Measurements from ENCODE around the gene CWH43. TPM values are rescaled to one million over a fixed set of nuclear protein-coding genes. Genes with fewer than 3 reads are reported as not detected.
"Not testable (repeated sequence)": the region's sequence is repeated elsewhere in the genome, so short reads cannot be mapped to it uniquely, and the experiment has no call there.

Gene CWH43
- total RNA-seq (2014; rRNA removed; shearing (Covaris generic)), result not detected in 2 replicates

- no peak for DNase-seq (ENCODE audit: low spot score)
Observed at GRCh38 chr4:48985976-48986653, at the start of gene CWH43. Gene CWH43 (plus strand): TSS chr4:48986275. CDS start chr4:48986430, 155 bp downstream.

DNA sequence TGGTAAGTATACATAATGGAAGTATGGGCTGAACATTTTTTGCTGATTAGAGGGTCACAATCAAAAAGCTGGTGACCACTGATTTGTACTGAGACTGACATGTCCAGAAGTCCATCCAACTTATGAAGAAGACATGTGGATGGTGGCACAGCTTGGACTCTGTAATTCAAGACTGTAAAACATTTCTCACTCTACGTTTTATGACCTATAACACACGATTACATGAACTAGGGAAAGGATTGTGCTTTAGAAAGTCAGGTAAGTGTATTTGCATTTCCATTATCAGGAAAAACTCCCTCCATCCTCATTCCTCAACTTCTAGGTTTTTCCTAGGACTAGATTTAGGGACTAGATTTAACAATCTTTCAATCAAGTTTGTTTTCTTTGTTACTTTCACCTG lies 49.0 kb upstream of the CWH43 start:
- DNase-seq (ENCODE audit: low spot score), result no peak

GRCh38 chr4:48938831-48939230 lies 47.2 kb upstream of the CWH43 start:
- no peak for DNase-seq (ENCODE audit: low spot score)

- peak; percentile 90 for DNase-seq (ENCODE audit: low spot score)
Observed at GRCh38 chr4:48939785-48940184, 46.3 kb upstream of the CWH43 start.

GRCh38 chr4:48943387-48943786 lies 42.7 kb upstream of the CWH43 start:
- peak; percentile 13 for DNase-seq (ENCODE audit: low spot score)

- peak; percentile 79 for DNase-seq (ENCODE audit: low spot score)
Observed at GRCh38 chr4:48944252-48944651, 41.8 kb upstream of the CWH43 start.

- no peak for DNase-seq (ENCODE audit: low spot score)
Observed at GRCh38 chr4:48944756-48945241, 41.3 kb upstream of the CWH43 start.

- DNase-seq (ENCODE audit: low spot score), result no peak
Observed at GRCh38 chr4:48945981-48946380, 40.1 kb upstream of the CWH43 start.

GRCh38 chr4:48947731-48948130 lies 38.3 kb upstream of the CWH43 start:
- DNase-seq (ENCODE audit: low spot score), result no peak

DNA sequence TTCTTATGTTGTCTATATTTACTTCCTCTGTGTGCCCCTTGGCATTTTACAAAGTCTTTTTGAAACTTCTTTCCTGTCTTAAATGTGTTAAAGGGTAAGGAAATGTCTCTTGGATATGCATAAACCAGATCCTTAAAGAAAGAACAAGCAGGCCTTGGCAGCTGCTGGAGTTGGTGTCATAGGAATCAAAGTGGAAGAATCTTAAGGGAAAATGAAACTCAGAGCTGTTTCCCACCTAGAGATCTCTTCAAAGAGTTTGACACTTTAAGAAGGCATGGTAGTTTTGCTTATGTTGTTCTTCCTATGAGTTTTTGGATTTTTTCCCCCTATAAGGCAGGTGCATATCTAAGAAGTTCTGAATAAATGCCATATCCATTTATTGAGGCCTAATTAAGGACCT lies 37.0 kb upstream of the CWH43 start:
- DNase-seq (ENCODE audit: low spot score), result no peak

DNA sequence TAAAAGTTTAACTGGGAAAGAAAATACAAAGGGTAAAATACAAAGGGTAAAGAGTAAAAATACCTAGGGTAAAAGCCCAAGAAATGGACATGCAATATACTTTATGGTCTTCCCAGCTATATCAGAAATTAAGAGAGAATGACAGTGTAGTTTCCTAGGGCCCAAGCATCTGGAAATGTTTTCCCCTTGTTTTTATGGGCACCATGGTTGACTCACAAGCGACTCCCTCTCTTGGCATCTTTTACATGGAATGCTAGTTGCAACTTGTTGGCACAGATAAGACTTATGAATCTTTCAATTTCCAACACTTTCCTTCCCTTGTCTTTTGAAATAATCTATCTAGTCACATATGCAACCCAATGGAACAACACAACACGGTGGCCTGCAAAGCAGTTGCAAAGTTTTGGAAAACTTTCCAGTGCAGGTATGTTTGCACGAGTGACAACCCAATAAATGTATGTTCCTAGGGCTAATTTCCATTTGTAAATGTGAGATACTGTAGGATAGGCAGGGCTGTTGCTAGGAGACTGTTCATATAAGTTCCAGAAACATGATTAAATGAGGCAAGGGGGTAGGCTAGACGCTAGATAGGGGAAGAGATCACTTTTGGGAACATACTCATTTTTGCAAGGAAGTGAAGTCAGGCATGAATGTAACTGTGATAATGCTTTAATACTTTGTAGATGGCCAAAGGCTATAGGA lies 36.4 kb upstream of the CWH43 start:
- peak; percentile 46 for DNase-seq (ENCODE audit: low spot score)

GRCh38 chr4:48954314-48954713 lies 31.8 kb upstream of the CWH43 start:
- DNase-seq (ENCODE audit: low spot score), result peak; percentile 28

DNA sequence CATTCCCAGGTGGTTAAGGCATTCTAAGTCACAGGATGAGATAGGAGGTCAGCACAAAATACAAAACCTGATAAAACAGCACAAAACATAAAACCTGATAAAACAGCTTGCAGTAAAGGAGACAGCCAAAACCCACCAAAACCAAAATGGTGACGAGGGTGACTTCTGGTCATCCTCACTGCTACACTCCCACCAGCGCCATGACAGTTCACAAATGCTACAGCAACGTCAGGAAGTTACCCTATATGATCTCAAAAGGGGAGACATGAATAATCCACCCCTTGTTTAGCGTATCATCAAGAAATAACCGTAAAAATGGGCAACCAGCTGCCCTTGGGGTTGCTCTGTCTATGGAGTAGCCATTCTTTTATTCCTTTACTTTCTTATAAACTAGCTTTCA lies 28.7 kb upstream of the CWH43 start:
- DNase-seq (ENCODE audit: low spot score), result not testable (repeated sequence)

- DNase-seq (ENCODE audit: low spot score), result no peak
Observed at GRCh38 chr4:48958582-48958981, 27.5 kb upstream of the CWH43 start.

DNA sequence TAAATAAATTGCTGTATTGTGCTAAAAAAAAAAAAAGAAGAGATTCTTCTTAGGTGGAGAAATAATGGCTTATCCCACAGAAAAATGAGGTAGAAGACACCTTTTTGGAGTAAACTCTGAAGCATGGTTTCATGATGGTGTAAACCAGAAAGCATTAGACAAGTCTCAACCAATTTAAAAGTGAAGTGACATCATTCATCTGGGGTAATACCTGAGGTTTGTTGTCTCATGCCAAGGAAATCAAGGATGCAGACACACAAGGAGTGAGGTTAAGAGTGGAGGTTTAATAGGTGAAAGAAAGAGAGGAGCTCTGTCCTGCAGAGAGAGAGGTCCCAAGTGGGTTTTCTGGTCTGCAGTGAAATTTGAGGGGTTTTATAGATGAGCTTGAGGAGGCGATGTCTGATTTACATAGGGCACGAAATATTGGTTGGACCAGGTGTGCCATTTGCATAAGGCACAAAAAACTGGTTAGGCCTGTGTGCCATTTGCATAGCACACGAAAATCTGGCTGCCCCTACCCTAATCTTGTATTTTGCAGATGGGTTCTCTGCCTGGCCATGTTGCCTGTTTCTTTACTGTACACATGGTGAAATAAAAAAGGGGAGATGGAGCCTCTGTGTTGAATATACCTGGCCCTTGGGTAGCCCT lies 25.0 kb upstream of the CWH43 start:
- DNase-seq (ENCODE audit: low spot score), result no peak

DNA sequence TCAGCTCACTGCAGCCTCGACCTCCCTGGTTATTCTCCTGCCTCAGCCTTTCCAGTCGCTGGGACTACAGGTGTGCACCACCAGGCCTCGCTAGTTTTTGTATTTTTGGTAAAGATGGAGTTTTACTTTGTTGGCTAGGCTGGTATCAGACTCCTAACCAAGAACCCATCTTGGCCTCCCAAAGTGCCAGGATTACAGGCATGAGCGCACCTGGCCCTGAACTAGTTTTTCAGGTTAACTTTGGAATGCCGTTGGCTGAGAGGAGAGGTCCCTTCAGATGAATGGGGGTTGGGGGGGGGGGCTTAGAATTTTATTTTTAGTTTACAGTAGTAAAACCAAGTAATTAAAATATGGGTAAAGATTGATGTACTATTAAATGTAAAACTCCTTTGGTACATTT lies 23.4 kb upstream of the CWH43 start:
- DNase-seq (ENCODE audit: low spot score), result no peak

GRCh38 chr4:48963042-48963679 lies 22.9 kb upstream of the CWH43 start:
- DNase-seq (ENCODE audit: low spot score), result peak; percentile 80

DNA sequence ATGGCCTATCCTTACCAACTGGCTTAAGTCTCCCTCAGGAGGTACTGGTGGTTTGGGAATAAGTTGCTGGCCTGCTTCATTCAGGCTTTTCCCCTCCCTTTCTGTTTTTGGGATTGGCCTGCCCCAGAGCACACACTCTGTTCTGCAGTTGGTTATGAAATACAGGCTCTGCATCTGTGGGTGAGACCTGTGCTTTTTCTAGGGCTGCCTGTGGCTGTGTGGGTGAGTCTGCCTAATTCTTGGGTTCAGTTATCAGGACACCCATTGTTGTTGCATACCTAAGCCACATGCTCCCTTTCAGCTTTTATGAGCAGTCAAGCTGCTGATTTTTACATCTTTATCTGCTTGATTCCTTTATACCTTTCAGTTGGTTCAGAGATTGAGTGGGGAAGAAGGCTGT lies 19.0 kb upstream of the CWH43 start:
- DNase-seq (ENCODE audit: low spot score), result no peak

- DNase-seq (ENCODE audit: low spot score), result no peak
Observed at GRCh38 chr4:48967631-48968030, 18.4 kb upstream of the CWH43 start.

- DNase-seq (ENCODE audit: low spot score), result peak; percentile 49
Observed at GRCh38 chr4:48968814-48969213, 17.3 kb upstream of the CWH43 start.

GRCh38 chr4:48970471-48970921 lies 15.6 kb upstream of the CWH43 start:
- peak; percentile 35 for DNase-seq (ENCODE audit: low spot score)

DNA sequence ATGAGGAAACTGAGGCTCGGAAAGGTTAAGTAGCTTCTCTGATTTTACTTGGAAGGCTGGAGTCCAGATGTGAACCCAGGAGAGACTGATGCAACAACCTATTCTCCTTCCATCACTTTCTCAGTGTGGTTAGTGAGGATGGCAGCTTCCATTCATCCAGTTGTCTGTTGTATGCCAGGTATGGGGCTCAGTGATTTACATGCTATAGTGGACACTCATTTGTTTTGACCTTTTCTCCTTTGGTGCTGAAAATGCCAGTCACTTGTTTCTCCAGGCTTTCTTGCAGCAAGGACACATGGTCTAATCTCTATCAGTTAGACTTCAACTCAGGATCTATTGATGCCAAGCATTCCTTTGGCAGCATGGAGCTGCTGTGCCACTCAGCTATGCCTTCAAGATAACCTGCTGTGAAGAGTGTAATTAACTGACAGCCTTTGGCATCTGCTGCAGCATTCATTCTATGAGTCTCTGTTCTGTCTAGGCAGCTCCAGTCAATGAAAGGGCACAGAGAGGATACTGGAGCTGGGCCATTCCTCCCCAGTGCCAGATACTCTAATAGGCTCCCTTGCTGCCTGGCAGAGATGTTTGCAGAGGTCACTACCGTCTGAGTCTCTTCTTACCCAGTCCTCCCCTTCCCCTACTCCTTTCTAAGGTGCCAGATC lies 11.0 kb upstream of the CWH43 start:
- DNase-seq (ENCODE audit: low spot score), result no peak
